ENCODE data around the gene DENND1B. TPM values are rescaled to one million over a fixed set of nuclear protein-coding genes. Genes with fewer than 3 reads are reported as not detected.

The DENND1B gene
- total RNA-seq, 5 donors from 2014 or later (not counting 1 experiment from before 2014, with no cell fraction given) = 13.6 to 29.8 (median 15.8) TPM

DNA sequence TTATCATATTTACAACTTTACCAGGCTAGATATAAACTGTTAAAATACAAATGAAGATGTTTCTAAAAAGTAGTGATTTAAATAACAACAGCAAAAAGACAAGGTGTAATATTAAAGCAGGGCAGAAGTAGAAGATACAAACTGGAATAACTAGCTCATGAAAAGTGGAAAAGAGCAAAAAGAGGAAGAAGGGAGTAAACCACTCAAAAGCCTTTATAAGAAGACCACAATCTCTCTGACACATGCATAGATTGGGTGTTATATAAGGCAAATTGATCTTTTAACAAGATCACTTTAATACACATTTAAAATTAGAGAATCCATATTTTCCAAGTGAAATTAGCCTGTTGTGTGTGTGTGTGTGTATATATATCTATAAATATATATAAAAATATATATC lies 5.0 kb downstream of the DENND1B start:
- Histone ChIP-seq H3K9me3 (no peaks in the 10 kb centered on the region), H3K4me1 (ENCODE audit: control insufficient read depth in 1 of 2, extremely low read depth in 1 of 2, insufficient read depth in 2 of 2, low read length in 2 of 2) (peaks cover under 1 to 21% of the 10 kb centered on the region in 2 experiments), H3K36me3 (ENCODE audit: control insufficient read depth in 2 of 2, extremely low read depth in 1 of 2, insufficient read depth in 1 of 2, low read length in 1 of 2) (no peaks in the 10 kb centered on the region), H3K27me3 (replicated peaks in 1 of 2; ENCODE audit: control insufficient read depth in 2 of 2, extremely low read depth in 1 of 2, insufficient read depth in 2 of 2, low read length in 1 of 2) (no peaks in the 10 kb centered on the region), H3K27ac (ENCODE audit: low read length) (no peak overlapping the region), H3K4me3 (ENCODE audit: control insufficient read depth in 1 of 2, extremely low read depth in 1 of 2, low read length in 1 of 2) (no peak overlapping the region)
- ChIA-PET CTCF (interaction anchor here in 1 of 2 donors (1.0 kb wide), 1 partner anchor 10 kb away, joined by 3 read pairs; no protein-coding TSS in a partner anchor), POLR2A (no interaction called here)
- ATAC-seq (replicated peaks in 1 of 4) (no peak), DNase-seq (no peak)
- H3K4me3 Mint-ChIP-seq = no peak overlapping the region
- H3K9me3 Mint-ChIP-seq = no peaks in the 10 kb centered on the region
- peaks cover 76 to 88% (median 80%) of the 10 kb centered on the region in 3 donors for H3K4me1 Mint-ChIP-seq
- H3K27me3 Mint-ChIP-seq = no peaks in the 10 kb centered on the region
- H3K27ac Mint-ChIP-seq = no peak overlapping the region
- H3K36me3 Mint-ChIP-seq = peaks cover 15% of the 10 kb centered on the region

DNA sequence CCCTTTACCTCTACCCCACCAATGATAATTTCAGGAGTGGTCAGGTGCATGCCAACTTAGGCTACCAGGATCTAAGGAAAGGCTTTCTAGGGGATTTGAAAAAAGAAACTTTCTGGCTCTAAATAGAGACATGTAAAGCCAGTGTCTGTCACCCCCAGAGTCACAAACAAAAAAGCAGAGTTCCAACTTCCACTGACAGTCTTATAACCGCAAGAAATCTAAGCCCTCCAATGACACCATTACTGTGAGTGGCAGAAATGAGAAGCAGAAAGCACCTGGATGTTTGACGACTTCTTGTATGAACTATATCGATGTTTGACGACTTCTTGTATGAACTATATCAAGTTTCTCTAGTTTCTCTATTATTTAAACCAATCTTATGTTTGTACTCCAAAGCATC lies 6.0 kb downstream of the DENND1B start:
- Histone ChIP-seq H3K9me3 (no peaks in the 10 kb centered on the region), H3K27me3 (replicated peaks in 1 of 2; ENCODE audit: control insufficient read depth in 2 of 2, extremely low read depth in 1 of 2, insufficient read depth in 2 of 2, low read length in 1 of 2) (no peaks in the 10 kb centered on the region), H3K4me1 (ENCODE audit: control insufficient read depth in 1 of 2, extremely low read depth in 1 of 2, insufficient read depth in 2 of 2, low read length in 2 of 2) (peaks cover 0 to 23% of the 10 kb centered on the region in 2 experiments), H3K27ac (ENCODE audit: low read length) (no peak overlapping the region), H3K4me3 (ENCODE audit: control insufficient read depth in 1 of 2, extremely low read depth in 1 of 2, low read length in 1 of 2) (no peak overlapping the region), H3K36me3 (ENCODE audit: control insufficient read depth in 2 of 2, extremely low read depth in 1 of 2, insufficient read depth in 1 of 2, low read length in 1 of 2) (no peaks in the 10 kb centered on the region)
- Mint-ChIP-seq H3K4me1 (peaks cover 77 to 85% (median 83%) of the 10 kb centered on the region in 3 donors), H3K9me3 (no peaks in the 10 kb centered on the region), H3K27ac (peak overlapping the region; percentile 16 to 57), H3K36me3 (peaks cover 15% of the 10 kb centered on the region), H3K27me3 (no peaks in the 10 kb centered on the region), H3K4me3 (no peak overlapping the region)
- CTCF ChIA-PET = interaction anchor here (0.5 to 1.2 kb wide), 5 partner anchors 9 to 149 kb away, joined by 3 to 4 read pairs (median 4); no protein-coding TSS in a partner anchor
- no peak for DNase-seq
- POLR2A ChIA-PET = interaction anchor here in 1 of 2 donors (0.7 kb wide), 1 partner anchor 133 kb away, joined by 5 read pairs; the partner anchor contains the start of gene C1orf53
- no CpG with 5 or more reads among the region's 4 CpGs for WGBS (ENCODE audit: insufficient coverage)
- peak in 1 of 4 experiments; percentile 35 for ATAC-seq (replicated peaks in 1 of 4)

DNA sequence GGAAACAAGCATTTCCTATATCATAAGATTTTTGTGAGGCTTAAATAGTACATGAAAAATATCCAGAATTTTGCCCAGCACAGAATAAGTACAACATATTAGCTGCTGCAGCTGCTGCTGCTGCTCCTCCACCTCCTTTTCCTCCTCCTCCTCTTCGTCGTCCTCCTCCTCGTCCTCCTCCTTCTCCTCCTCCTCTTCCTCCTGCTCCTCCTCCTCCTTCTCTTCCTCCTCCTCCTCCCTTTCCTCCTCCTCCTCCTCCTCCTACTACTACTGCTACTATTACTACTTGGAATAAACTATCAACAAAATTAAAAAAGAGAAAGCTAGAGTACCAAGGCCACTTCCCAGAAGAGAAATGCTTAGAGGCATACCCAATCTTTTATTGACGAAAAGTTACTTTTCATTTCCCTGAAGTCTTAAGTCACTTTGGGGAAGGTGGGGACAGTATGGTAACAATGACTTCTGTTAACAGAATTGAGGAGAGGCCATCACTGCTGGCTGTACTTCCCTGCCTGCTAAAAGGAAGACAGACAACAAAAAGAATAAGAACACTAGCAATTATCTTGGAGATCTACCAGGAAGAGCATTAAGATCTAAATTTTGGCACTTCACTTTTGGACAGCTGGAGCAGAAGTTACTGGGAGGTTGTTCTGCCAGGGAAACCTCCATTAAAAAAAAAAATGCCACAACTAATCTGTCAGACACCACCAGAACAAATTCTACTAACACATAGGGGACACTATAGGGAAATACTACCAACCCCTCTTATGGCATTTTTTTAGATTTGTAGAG lies 7.1 kb downstream of the DENND1B start:
- Mint-ChIP-seq H3K27me3 (no peaks in the 10 kb centered on the region), H3K36me3 (peaks cover 15% of the 10 kb centered on the region), H3K4me1 (peaks cover 76 to 84% (median 82%) of the 10 kb centered on the region in 3 donors), H3K27ac (peak overlapping the region in 1 of 2 donors; percentile 57), H3K9me3 (no peaks in the 10 kb centered on the region), H3K4me3 (peak overlapping the region in 1 of 3 donors; percentile 22)
- DNase-seq = no peak
- WGBS (ENCODE audit: insufficient coverage) = 61% methylated on average over 4 of the region's 4 CpGs
- Histone ChIP-seq H3K27me3 (replicated peaks in 1 of 2; ENCODE audit: control insufficient read depth in 2 of 2, extremely low read depth in 1 of 2, insufficient read depth in 2 of 2, low read length in 1 of 2) (no peaks in the 10 kb centered on the region), H3K27ac (ENCODE audit: low read length) (no peak overlapping the region), H3K4me1 (ENCODE audit: control insufficient read depth in 1 of 2, extremely low read depth in 1 of 2, insufficient read depth in 2 of 2, low read length in 2 of 2) (peaks cover 0 to 13% of the 10 kb centered on the region in 2 experiments), H3K36me3 (ENCODE audit: control insufficient read depth in 2 of 2, extremely low read depth in 1 of 2, insufficient read depth in 1 of 2, low read length in 1 of 2) (no peaks in the 10 kb centered on the region), H3K4me3 (ENCODE audit: control insufficient read depth in 1 of 2, extremely low read depth in 1 of 2, low read length in 1 of 2) (no peak overlapping the region), H3K9me3 (no peaks in the 10 kb centered on the region)
- ATAC-seq (replicated peaks in 1 of 4) = no peak
- ChIA-PET POLR2A (interaction anchor here in 1 of 2 donors (0.6 to 0.7 kb wide), 3 partner anchors 43 to 134 kb away, joined by 4 to 6 read pairs (median 5); partner anchors contain the start of gene C1orf53), CTCF (interaction anchor here (0.6 to 1.2 kb wide), 3 partner anchors 52 to 319 kb away, joined by 4 to 10 read pairs (median 4); no protein-coding TSS in a partner anchor)

DNA sequence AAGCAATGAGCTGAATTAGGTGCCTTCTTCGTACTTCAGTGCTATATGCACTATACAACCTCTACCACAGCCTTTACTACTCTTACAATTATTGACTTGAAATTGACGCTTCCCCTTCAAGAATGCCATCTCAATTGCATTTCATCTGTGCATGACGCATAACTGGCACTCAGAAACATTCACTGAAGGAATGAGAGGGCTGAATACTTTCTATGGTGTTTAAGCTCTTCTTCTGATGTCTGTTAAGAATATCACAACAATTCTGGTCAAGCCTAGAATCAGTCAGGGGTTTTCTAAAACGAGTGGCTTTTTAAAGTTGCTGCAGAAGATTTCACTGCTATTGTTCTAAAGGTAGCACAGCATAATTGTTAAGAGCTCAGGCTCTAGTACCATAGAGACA lies 11.5 kb downstream of the DENND1B start:
- Mint-ChIP-seq H3K36me3 (peaks cover 12% of the 10 kb centered on the region), H3K27ac (peak overlapping the region in 1 of 2 donors; percentile 0), H3K9me3 (no peaks in the 10 kb centered on the region), H3K4me3 (no peak overlapping the region), H3K27me3 (no peaks in the 10 kb centered on the region), H3K4me1 (peaks cover 58 to 71% (median 61%) of the 10 kb centered on the region in 3 donors)
- DNase-seq (no peak), ATAC-seq (replicated peaks in 1 of 4) (no peak)
- H3K9me3 ChIP-seq = no peaks in the 10 kb centered on the region
- H3K27me3 ChIP-seq (replicated peaks in 1 of 2; ENCODE audit: control insufficient read depth in 2 of 2, extremely low read depth in 1 of 2, insufficient read depth in 2 of 2, low read length in 1 of 2) = no peaks in the 10 kb centered on the region
- no peak overlapping the region for H3K4me3 ChIP-seq (ENCODE audit: control insufficient read depth in 1 of 2, extremely low read depth in 1 of 2, low read length in 1 of 2)
- peaks cover 0 to 17% of the 10 kb centered on the region in 2 experiments for H3K4me1 ChIP-seq (ENCODE audit: control insufficient read depth in 1 of 2, extremely low read depth in 1 of 2, insufficient read depth in 2 of 2, low read length in 2 of 2)
- ChIA-PET CTCF (interaction anchor here in 1 of 2 donors (0.6 kb wide), 1 partner anchor 204 kb away, joined by 3 read pairs; no protein-coding TSS in a partner anchor), POLR2A (no interaction called here)
- H3K27ac ChIP-seq (ENCODE audit: low read length) = no peak overlapping the region
- no peaks in the 10 kb centered on the region for H3K36me3 ChIP-seq (ENCODE audit: control insufficient read depth in 2 of 2, extremely low read depth in 1 of 2, insufficient read depth in 1 of 2, low read length in 1 of 2)
- WGBS (ENCODE audit: insufficient coverage) = 92% methylated on average over 1 of the region's 4 CpGs

DNA sequence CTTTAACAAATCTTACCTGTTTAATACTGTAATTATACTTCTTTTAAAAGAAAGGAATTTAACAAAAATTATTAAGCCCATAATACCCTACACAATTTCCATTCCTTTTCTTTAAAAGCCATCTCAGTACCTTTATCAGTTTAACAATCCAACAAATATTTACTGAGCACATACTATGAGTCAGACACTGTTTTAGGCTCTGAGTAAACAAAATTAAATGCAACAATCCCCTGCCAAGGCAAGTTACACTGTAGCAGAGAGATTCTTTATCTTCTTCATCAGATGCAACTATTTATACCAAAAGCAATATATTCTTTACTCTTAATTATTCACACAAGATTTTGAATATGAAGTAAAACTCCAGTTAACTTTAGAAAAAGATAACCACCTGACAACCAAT lies 12.0 kb downstream of the DENND1B start:
- peaks cover 54 to 68% (median 59%) of the 10 kb centered on the region in 3 donors for H3K4me1 Mint-ChIP-seq
- H3K4me3 Mint-ChIP-seq = no peak overlapping the region
- H3K27me3 Mint-ChIP-seq = no peaks in the 10 kb centered on the region
- no peak overlapping the region for H3K27ac ChIP-seq (ENCODE audit: low read length)
- ATAC-seq (replicated peaks in 1 of 4) (no peak), DNase-seq (no peak)
- H3K36me3 Mint-ChIP-seq = peaks cover 14% of the 10 kb centered on the region
- H3K27me3 ChIP-seq (replicated peaks in 1 of 2; ENCODE audit: control insufficient read depth in 2 of 2, extremely low read depth in 1 of 2, insufficient read depth in 2 of 2, low read length in 1 of 2) = no peaks in the 10 kb centered on the region
- H3K27ac Mint-ChIP-seq = no peak overlapping the region
- no peaks in the 10 kb centered on the region for H3K36me3 ChIP-seq (ENCODE audit: control insufficient read depth in 2 of 2, extremely low read depth in 1 of 2, insufficient read depth in 1 of 2, low read length in 1 of 2)
- H3K4me1 ChIP-seq (ENCODE audit: control insufficient read depth in 1 of 2, extremely low read depth in 1 of 2, insufficient read depth in 2 of 2, low read length in 2 of 2) = peaks cover 0 to 15% of the 10 kb centered on the region in 2 experiments
- H3K9me3 Mint-ChIP-seq = no peaks in the 10 kb centered on the region
- ChIA-PET POLR2A (no interaction called here), CTCF (interaction anchor here in 1 of 2 donors (0.5 to 0.6 kb wide), 2 partner anchors 66 to 204 kb away, joined by 3 read pairs; no protein-coding TSS in a partner anchor)
- no peak overlapping the region for H3K4me3 ChIP-seq (ENCODE audit: control insufficient read depth in 1 of 2, extremely low read depth in 1 of 2, low read length in 1 of 2)
- H3K9me3 ChIP-seq = no peaks in the 10 kb centered on the region

DNA sequence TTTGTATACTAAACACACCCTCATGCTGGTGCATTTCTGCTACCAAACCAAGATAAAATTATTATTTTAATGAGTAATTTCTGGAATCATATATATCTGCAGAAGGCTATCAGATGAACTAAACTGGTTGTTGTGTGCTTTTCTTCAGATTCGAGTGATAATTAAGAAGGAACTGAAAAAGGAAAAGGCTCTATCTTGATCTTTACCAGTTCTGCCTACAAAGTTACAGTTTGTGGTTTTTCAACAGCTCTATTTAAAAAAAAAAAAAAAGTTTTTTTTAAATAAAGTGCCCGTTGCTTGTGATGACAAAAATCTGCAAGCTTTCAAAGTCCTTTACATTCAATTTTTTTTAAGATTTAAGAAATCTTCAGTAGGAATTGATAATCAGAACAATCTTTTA lies 13.6 kb downstream of the DENND1B start:
- H3K9me3 Mint-ChIP-seq = no peaks in the 10 kb centered on the region
- Histone ChIP-seq H3K27me3 (replicated peaks in 1 of 2; ENCODE audit: control insufficient read depth in 2 of 2, extremely low read depth in 1 of 2, insufficient read depth in 2 of 2, low read length in 1 of 2) (no peaks in the 10 kb centered on the region), H3K4me1 (ENCODE audit: control insufficient read depth in 1 of 2, extremely low read depth in 1 of 2, insufficient read depth in 2 of 2, low read length in 2 of 2) (peaks cover 0 to 16% of the 10 kb centered on the region in 2 experiments), H3K27ac (ENCODE audit: low read length) (no peak overlapping the region), H3K9me3 (no peaks in the 10 kb centered on the region), H3K4me3 (ENCODE audit: control insufficient read depth in 1 of 2, extremely low read depth in 1 of 2, low read length in 1 of 2) (peak overlapping the region in 1 of 2 donors; percentile 23), H3K36me3 (ENCODE audit: control insufficient read depth in 2 of 2, extremely low read depth in 1 of 2, insufficient read depth in 1 of 2, low read length in 1 of 2) (no peaks in the 10 kb centered on the region)
- POLR2A ChIA-PET = interaction anchor here (0.6 to 0.7 kb wide), 6 partner anchors 15 to 127 kb away, joined by 3 to 7 read pairs (median 4); no protein-coding TSS in a partner anchor
- H3K27ac Mint-ChIP-seq = no peak overlapping the region
- H3K36me3 Mint-ChIP-seq = peaks cover 18% of the 10 kb centered on the region
- peaks cover 52 to 63% (median 56%) of the 10 kb centered on the region in 3 donors for H3K4me1 Mint-ChIP-seq
- CTCF ChIA-PET = interaction anchor here in 1 of 2 donors (0.6 kb wide), 2 partner anchors 25 to 45 kb away, joined by 4 to 5 read pairs; no protein-coding TSS in a partner anchor
- DNase-seq (no peak), ATAC-seq (replicated peaks in 1 of 4) (peak in 1 of 4 experiments; percentile 36)
- H3K4me3 Mint-ChIP-seq = no peak overlapping the region
- no CpG with 5 or more reads among the region's 2 CpGs for WGBS (ENCODE audit: insufficient coverage)
- H3K27me3 Mint-ChIP-seq = no peaks in the 10 kb centered on the region

Data from T-cell (primary cell).